ENCODE measurements around the gene LAMC2. TPM values are rescaled to one million over a fixed set of nuclear protein-coding genes. Genes with fewer than 3 reads are reported as not detected.

Gene LAMC2
- polyA plus RNA-seq, 3 donors = not detected

DNA sequence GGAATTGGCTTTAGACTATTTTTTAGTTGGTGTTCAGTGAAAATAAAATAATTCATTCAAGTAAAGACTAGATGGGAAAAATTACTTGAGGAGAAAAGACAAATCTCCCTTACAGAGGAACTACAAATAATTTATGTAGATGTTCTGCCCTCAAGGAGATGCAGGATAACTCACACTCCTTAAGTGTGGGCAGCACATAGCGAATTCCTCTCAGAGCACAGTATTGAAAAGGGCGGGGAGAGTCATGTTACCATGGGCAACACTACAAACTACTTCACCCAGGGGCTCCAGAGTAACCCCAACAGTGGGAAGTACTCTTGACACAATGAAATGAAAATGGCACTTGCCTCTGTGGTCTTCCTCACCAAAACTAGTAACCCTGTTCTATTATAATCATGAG is 20.6 kb upstream of the LAMC2 start:
- Histone ChIP-seq H3K27ac (ENCODE audit: low read depth in 1 of 2, low read length in 2 of 2) (no peak overlapping the region), H3K9ac (ENCODE audit: insufficient read depth, low read length, poor library complexity, severe bottlenecking) (no peak overlapping the region), H2AFZ (ENCODE audit: insufficient read depth, low read depth, low read length, poor library complexity, severe bottlenecking) (no peak overlapping the region), H3K36me3 (replicated peaks in 1 of 2; ENCODE audit: control insufficient read depth in 1 of 2, insufficient read depth in 2 of 2, low read length in 2 of 2) (no peaks in the 10 kb centered on the region), H3K4me3 (replicated peaks in 1 of 3; ENCODE audit: low read depth in 2 of 3, low read length in 3 of 3) (no peak overlapping the region), H3K27me3 (ENCODE audit: control insufficient read depth in 2 of 2, insufficient read depth in 2 of 2, low read length in 2 of 2) (no peaks in the 10 kb centered on the region), H3K4me2 (replicated peaks; ENCODE audit: extremely low read depth, low read length, poor library complexity, severe bottlenecking) (no peak overlapping the region), H3K4me1 (ENCODE audit: control insufficient read depth in 1 of 2, insufficient read depth in 2 of 2, low read length in 2 of 2) (no peaks in the 10 kb centered on the region), H3K79me2 (ENCODE audit: insufficient read depth, low read length) (no peaks in the 10 kb centered on the region), H3K9me3 (replicated peaks in 1 of 2; ENCODE audit: control insufficient read depth in 1 of 2, insufficient read depth in 1 of 2, low read length in 2 of 2) (peaks cover 0 to 3% of the 10 kb centered on the region in 2 donors), H4K20me1 (ENCODE audit: insufficient read depth, low read length) (no peaks in the 10 kb centered on the region)
- Mint-ChIP-seq H3K4me3 (no peak overlapping the region), H3K36me3 (no peaks in the 10 kb centered on the region), H3K9me3 (peaks cover 0 to 4% (median under 1%) of the 10 kb centered on the region in 7 donors), H3K27ac (no peak overlapping the region), H3K4me1 (no peaks in the 10 kb centered on the region), H3K27me3 (ENCODE audit: low read depth in 3 of 3) (peaks cover under 1 to 3% (median 3%) of the 10 kb centered on the region in 3 donors)
- WGBS (ENCODE audit: insufficient coverage) = 83% methylated on average over 2 of the region's 2 CpGs
- no peak for TF ChIP-seq CTCF (IDR thresholded peaks at IDR 0.05)
- DNase-seq = no peak
- intact Hi-C loops (cut with micrococcal nuclease) = no loop called here

DNA sequence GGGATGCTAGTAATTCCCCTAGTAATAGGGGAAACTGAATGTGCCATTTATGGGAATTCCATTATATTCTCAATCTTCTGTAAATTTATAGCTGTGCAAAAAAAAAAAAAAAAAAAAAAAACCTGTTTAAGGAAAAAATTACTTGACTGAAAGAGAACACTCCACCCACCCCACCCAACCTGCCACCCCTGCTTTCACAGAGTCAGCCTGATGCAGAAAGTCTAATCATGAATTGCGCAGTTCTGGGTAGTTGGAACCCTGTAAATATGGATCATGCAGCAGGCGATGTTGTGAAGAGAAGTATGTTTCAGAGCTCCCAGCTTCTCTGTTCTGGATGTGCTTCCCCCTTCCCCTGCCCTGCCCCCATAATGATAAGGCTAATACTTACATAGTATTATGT is 19.6 kb upstream of the LAMC2 start:
- WGBS (ENCODE audit: insufficient coverage) = no CpG with 5 or more reads among the region's 2 CpGs
- no peaks in the 10 kb centered on the region for H3K36me3 Mint-ChIP-seq
- no peak overlapping the region for H3K27ac ChIP-seq (ENCODE audit: low read depth in 1 of 2, low read length in 2 of 2)

More for the DNA sequence above, 19.6 kb upstream of the LAMC2 start:
- no peaks in the 10 kb centered on the region for H3K79me2 ChIP-seq (ENCODE audit: insufficient read depth, low read length)
- TF ChIP-seq CTCF (IDR thresholded peaks at IDR 0.05) = no peak
- no peaks in the 10 kb centered on the region for H3K4me1 Mint-ChIP-seq
- no peaks in the 10 kb centered on the region for H3K27me3 ChIP-seq (ENCODE audit: control insufficient read depth in 2 of 2, insufficient read depth in 2 of 2, low read length in 2 of 2)
- H3K27me3 Mint-ChIP-seq (ENCODE audit: low read depth in 3 of 3) = peaks cover 3 to 5% (median 3%) of the 10 kb centered on the region in 3 donors
- H3K4me3 Mint-ChIP-seq = no peak overlapping the region
- no peaks in the 10 kb centered on the region for H3K4me1 ChIP-seq (ENCODE audit: control insufficient read depth in 1 of 2, insufficient read depth in 2 of 2, low read length in 2 of 2)
- H2AFZ ChIP-seq (ENCODE audit: insufficient read depth, low read depth, low read length, poor library complexity, severe bottlenecking) = no peak overlapping the region
- H3K9me3 ChIP-seq (replicated peaks in 1 of 2; ENCODE audit: control insufficient read depth in 1 of 2, insufficient read depth in 1 of 2, low read length in 2 of 2) = no peaks in the 10 kb centered on the region
- no peak overlapping the region for H3K27ac Mint-ChIP-seq
- no peaks in the 10 kb centered on the region for H3K36me3 ChIP-seq (replicated peaks in 1 of 2; ENCODE audit: control insufficient read depth in 1 of 2, insufficient read depth in 2 of 2, low read length in 2 of 2)
- H4K20me1 ChIP-seq (ENCODE audit: insufficient read depth, low read length) = no peaks in the 10 kb centered on the region
- H3K9ac ChIP-seq (ENCODE audit: insufficient read depth, low read length, poor library complexity, severe bottlenecking) = no peak overlapping the region
- no peak for DNase-seq
- no peak overlapping the region for H3K4me2 ChIP-seq (replicated peaks; ENCODE audit: extremely low read depth, low read length, poor library complexity, severe bottlenecking)
- peaks cover 0 to 4% (median 0%) of the 10 kb centered on the region in 7 donors for H3K9me3 Mint-ChIP-seq
- intact Hi-C loops (cut with micrococcal nuclease) = no loop called here
- no peak overlapping the region for H3K4me3 ChIP-seq (replicated peaks in 1 of 3; ENCODE audit: low read depth in 2 of 3, low read length in 3 of 3)
